HUES6 (cell line): Measurements from ENCODE around the gene SQSTM1.
"Not testable (repeated sequence)": the region's sequence is repeated elsewhere in the genome, so short reads cannot be mapped to it uniquely, and the experiment has no call there.

ENCODE experiments used
- H3K27ac ChIP-seq: 2 replicates; pipeline ENCODE4 v1.7.0; 2013; ENCODE audit warnings: low read depth, mild to moderate bottlenecking, low read length, inconsistent platforms
- H3K27me3 ChIP-seq: 2 replicates; pipeline ENCODE4 v1.6.1; 2013; ENCODE audit warnings: low read length; ENCODE audit not compliant: control insufficient read depth, insufficient read depth
- H3K36me3 ChIP-seq: 2 replicates; pipeline ENCODE4 v1.6.1; 2013; ENCODE audit warnings: low read length; ENCODE audit not compliant: control insufficient read depth, insufficient read depth
- H3K4me1 ChIP-seq: 2 replicates; pipeline ENCODE4 v1.6.1; 2013; ENCODE audit warnings: low read length; ENCODE audit not compliant: control insufficient read depth, insufficient read depth
- H3K4me3 ChIP-seq: 2 replicates; pipeline ENCODE4 v1.5.1; 2013; ENCODE audit warnings: low read depth, low read length
- H3K9ac ChIP-seq: one replicate; pipeline ENCODE4 v1.6.1; 2013; ENCODE audit warnings: mild to moderate bottlenecking, low read length
- H3K9me3 ChIP-seq: 2 replicates; pipeline ENCODE4 v1.6.1; 2013; ENCODE audit warnings: low read depth, low read length; ENCODE audit not compliant: control insufficient read depth, insufficient read depth

The SQSTM1 gene

DNA sequence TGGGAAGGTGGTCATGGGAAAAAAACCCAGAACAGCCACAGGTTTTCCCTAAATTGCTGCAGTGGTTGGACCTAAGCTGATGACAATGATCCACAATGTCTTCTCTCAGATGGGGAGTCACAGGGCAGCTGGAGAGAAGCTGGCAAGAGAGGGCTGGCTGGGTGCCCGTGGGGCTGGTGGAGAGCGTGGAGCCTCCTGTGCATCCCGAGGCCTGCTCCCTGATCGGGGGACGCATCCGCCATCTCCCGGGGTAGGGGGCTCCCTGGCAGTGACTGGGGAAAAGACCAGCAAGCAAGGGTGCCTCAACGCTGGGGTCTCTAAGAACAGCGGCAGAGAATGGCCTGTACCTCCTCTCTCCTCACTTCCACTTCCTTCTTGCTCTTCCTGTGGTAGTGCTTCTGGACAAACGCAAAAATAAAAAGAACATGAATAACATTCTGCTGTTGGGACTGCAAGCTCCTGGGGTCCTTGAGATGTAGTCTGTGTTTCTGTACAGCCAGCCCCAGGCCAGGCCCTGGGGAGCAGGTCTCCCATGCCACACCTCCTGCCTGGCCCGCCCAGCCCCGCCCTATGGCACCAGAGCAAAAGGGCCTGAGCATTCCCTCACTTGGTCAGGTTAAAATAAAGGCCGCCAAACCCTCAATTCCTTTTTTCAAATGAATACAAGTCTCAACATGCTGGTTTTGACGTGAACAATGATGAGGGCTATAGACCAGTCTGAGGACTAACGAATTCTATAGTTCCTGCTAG, 45.0 kb downstream of the SQSTM1 start:
- Histone ChIP-seq H3K9ac (no peak overlapping the region), H3K4me3 (no peak overlapping the region), H3K4me1 (no peaks in the 10 kb centered on the region), H3K27ac (no peak overlapping the region), H3K9me3 (no peaks in the 10 kb centered on the region; the same call in 1 of the 2 replicates), H3K36me3 (peaks cover 73% of the 10 kb centered on the region), H3K27me3 (no peaks in the 10 kb centered on the region)

DNA sequence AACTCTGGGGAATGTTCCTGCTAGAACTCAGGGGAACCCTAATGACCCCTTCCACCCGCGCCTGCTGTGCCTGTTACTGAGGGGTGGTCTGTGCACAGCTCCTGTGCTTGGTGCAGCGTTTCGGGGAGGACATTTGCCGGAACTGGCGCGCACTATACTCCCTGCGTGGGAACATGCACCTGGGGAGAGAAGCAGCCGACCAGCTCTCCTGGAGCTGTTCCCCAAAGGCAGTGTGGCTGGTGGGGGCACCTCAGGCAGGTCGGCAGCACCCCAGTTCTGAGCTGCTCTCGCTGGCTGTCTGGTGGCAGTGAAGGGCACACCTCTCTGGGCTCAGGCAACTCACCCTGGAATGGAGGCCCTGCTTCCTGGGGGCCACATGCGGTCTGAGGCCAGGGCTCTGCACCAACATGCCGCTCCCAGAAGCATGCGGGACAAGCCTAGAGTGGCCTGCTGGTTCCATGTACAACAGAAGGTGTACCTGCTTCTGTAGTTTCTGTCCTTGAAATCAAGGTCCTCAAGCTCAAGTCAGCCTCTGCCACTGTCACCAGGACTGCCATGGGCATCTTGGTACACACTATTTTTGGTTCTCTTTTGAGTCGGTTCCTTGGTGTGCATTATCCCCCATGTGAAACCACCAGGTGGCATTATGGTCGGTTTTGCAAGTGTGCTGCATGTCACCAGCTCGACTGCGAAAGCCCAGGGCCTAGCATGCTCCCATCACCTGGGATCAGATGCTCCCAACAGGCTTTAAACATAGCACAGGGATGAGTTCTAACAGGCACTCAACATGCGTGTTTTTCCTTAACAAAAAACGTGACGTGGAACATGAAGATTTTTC, 45.8 kb downstream of the SQSTM1 start:
- H3K9ac ChIP-seq, result no peak overlapping the region
- H3K9me3 ChIP-seq, result no peaks in the 10 kb centered on the region; the same call in 1 of the 2 replicates
- no peaks in the 10 kb centered on the region for H3K27me3 ChIP-seq
- H3K36me3 ChIP-seq, result peaks cover 81% of the 10 kb centered on the region
- H3K4me3 ChIP-seq, result no peak overlapping the region
- no peaks in the 10 kb centered on the region for H3K4me1 ChIP-seq
- H3K27ac ChIP-seq, result no peak overlapping the region

DNA sequence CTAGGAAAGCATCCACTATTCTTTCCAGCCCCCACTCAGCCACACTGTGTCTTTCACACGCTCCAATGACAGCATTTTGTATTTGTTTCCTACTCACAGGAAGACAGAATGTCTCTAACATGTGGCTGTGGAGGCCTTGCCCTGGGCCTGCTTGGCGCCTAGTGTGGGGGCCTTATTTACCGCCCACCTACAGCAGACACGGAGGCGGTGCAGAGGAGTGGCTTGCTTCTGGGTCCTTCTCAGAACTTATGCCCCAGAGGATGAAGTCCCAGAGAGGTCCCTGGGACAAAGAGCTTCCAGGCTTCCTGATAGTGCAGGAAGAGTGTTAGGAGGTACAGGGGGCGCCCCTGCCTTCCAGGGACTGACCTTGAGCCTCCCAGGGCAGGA, 46.4 kb downstream of the SQSTM1 start:
- Histone ChIP-seq H3K9ac (no peak overlapping the region), H3K27ac (no peak overlapping the region), H3K27me3 (no peaks in the 10 kb centered on the region), H3K36me3 (peaks cover 80% of the 10 kb centered on the region), H3K4me3 (no peak overlapping the region), H3K4me1 (no peaks in the 10 kb centered on the region), H3K9me3 (no peaks in the 10 kb centered on the region; the same call in 1 of the 2 replicates)

DNA sequence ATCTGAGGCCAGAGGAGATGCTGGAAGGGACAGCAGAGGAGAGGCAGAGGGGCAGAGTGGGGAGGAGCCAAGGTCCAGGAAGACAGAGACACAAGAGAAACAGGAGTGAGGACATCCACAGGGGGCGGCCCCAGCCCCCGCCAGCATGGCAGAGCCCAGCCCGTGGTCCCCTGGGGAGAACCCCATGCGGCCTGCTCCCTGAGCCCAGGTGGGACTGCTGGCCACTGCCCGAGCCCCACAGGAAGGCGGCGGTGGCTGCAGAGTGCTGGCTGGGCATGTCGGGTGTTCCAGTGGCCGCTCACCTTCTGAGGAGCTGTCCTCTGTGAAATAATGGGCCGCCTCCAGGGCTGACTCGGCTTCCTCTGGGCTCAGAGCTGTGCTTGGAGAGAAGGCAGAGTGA, 46.8 kb downstream of the SQSTM1 start:
- no peaks in the 10 kb centered on the region; the same call in 1 of the 2 replicates for H3K9me3 ChIP-seq
- H3K4me1 ChIP-seq, result no peaks in the 10 kb centered on the region
- no peak overlapping the region for H3K27ac ChIP-seq
- no peak overlapping the region for H3K4me3 ChIP-seq
- peaks cover 80% of the 10 kb centered on the region for H3K36me3 ChIP-seq
- H3K27me3 ChIP-seq, result no peaks in the 10 kb centered on the region
- H3K9ac ChIP-seq, result no peak overlapping the region

DNA sequence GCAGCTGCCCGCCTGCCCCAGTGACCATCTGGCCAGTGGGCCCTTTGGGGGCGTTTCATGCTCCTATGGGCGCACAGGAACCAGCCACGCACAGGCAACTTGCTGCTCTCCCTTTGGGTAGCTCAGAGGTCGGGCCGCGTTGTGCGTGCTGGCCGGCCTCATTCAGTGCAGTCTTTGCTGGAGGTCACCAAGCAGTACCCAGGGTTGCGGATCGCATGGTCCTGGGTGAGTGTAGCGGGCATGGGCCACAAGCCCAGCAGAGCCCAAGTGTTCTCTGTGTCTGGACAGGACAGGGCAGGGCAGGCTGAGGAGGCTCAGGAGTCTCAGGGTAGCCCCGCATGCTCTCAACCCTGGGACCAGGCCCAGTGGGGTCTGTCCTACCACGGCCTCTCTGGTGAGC, 47.8 kb downstream of the SQSTM1 start:
- Histone ChIP-seq H3K4me3 (no peak overlapping the region), H3K9ac (no peak overlapping the region), H3K9me3 (no peaks in the 10 kb centered on the region), H3K27ac (no peak overlapping the region), H3K36me3 (peaks cover 81% of the 10 kb centered on the region), H3K27me3 (no peaks in the 10 kb centered on the region), H3K4me1 (no peaks in the 10 kb centered on the region)

DNA sequence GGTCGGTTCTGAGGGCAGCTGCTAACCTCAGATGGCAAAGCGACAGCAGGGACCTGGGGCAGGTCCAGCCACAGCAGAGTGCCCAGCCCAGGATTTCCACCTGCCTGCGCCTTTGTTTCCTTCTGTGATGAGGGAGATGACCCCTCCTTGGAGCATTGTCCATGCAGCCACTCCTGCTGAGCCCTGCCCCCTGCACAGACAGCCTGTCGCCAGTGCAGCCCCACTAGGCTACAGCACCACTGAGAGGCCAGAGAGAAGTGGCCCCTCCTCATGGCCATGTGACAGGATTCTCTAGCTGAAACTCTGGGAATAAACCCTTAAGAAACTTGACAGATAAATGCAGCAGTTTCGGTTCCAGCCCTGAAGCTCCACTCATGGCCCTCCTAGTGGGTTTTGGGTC, 48.4 kb downstream of the SQSTM1 start:
- H3K27ac ChIP-seq, result no peak overlapping the region
- H3K4me1 ChIP-seq, result no peaks in the 10 kb centered on the region
- peaks cover 81% of the 10 kb centered on the region for H3K36me3 ChIP-seq
- H3K9me3 ChIP-seq, result no peaks in the 10 kb centered on the region
- no peaks in the 10 kb centered on the region for H3K27me3 ChIP-seq
- no peak overlapping the region for H3K4me3 ChIP-seq
- no peak overlapping the region for H3K9ac ChIP-seq

DNA sequence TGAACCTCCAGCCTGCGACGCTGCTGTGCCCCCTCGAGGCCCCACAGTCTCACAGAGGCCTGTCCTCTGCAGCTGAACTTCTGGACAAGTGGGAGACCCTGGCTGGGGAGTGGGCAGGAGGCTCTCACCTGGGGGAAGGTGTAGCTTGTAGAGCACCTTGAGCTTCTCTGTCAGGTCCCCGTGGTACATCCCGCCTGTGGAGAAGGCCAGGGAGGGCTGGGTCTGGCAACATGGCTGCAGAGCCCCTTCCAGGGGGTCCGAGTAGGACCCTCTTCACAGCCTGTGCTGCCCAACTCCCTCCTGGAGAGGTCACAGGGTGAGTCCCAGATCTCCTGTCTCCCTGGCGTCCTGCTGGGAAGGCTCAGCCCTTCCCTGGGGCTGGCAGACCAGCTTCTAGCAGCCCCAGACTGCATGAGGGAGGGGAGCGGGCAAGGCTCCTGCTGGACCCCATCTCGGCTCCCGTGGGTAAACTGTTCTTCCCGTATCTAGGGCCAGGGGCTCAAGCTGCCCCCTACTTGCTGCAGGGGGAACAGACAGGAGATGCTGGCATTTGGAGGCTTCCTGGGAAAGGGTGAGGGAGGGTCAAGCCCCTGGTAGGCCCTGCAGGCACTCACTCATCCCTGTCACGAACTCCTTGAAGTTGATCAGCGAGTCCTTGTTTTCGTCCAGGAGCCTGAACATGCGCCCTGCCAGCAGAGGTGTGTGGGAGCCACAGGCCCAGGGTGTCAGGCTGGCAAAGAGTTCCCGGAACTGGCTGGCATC, 49.1 kb downstream of the SQSTM1 start:
- Histone ChIP-seq H3K4me1 (no peaks in the 10 kb centered on the region), H3K9me3 (no peaks in the 10 kb centered on the region), H3K36me3 (peaks cover 82% of the 10 kb centered on the region), H3K27me3 (no peaks in the 10 kb centered on the region), H3K9ac (no peak overlapping the region), H3K27ac (no peak overlapping the region), H3K4me3 (no peak overlapping the region)

DNA sequence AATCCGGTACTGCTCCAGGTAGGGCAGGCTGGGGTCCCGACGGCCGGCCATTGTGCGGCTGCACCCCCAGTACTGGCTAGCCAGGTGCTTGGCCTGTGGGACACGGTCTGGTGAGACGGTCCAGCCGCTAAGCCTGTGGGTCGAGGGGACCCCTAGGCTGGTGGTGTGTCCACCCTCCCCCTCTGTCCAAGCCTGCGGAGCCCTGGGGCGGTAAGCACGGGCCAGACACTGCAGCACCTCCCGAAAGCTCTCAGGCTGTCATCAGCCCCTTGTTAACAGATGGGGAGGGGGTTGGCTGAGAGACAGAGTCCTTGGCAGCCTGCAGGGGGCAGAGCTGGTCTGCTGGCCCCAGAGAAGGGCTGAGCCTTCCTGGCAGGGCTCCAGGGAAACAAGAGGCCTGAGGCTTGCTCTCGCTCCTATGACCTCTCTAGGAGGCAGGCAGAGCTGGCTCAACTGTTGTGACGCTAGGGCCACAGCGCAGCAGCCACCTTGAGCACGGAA, 49.7 kb downstream of the SQSTM1 start:
- Histone ChIP-seq H3K4me3 (no peak overlapping the region), H3K27me3 (no peaks in the 10 kb centered on the region), H3K9ac (no peak overlapping the region), H3K36me3 (peaks cover 82% of the 10 kb centered on the region), H3K9me3 (no peaks in the 10 kb centered on the region), H3K4me1 (no peaks in the 10 kb centered on the region), H3K27ac (no peak overlapping the region)

DNA sequence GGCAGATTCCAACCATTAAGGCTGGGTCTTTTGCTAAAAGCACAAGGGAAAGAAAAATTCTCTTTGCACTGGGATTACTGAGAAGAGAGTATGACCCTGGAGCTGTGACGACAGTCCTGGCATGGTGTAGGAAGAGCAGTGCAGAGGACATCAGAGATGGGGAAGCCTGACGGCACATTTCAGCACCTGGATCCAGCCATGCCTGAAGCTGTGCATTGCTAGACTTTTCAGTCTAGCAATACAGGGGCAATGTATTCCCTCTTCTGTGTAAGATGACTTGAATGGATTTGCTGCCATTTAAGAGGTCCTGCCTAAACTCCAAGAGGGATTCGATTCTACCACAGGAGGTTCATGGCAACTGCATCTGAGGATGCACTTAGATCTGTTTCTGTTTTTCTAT, 50.2 kb downstream of the SQSTM1 start:
- no peak overlapping the region for H3K9ac ChIP-seq
- H3K9me3 ChIP-seq, result no peaks in the 10 kb centered on the region
- peaks cover 84% of the 10 kb centered on the region for H3K36me3 ChIP-seq
- no peaks in the 10 kb centered on the region for H3K27me3 ChIP-seq
- no peaks in the 10 kb centered on the region for H3K4me1 ChIP-seq
- no peak overlapping the region for H3K27ac ChIP-seq
- H3K4me3 ChIP-seq, result no peak overlapping the region

DNA sequence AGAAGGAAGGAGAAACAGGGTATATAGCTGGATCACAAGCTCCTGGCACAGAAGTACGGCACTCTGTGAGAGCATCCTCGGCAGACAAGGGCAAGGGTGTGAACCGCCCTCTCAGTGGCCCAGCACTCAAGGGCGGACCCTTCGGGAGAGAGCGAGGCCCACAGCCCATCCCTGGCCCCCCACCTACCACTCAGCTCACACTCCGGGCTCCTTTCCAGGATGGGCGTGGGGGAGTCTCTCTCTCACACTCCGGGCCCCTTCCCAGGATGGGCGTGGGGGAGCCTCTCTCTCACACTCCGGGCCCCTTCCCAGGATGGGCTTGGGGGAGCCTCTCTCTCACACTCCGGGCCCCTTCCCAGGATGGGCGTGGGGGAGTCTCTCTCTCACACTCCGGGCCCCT, 50.8 kb downstream of the SQSTM1 start:
- H3K27ac ChIP-seq, H3K27me3 ChIP-seq, H3K4me3 ChIP-seq, H3K9me3 ChIP-seq, H3K4me1 ChIP-seq, H3K9ac ChIP-seq: not testable (repeated sequence)
- H3K36me3 ChIP-seq, result peaks cover 84% of the 10 kb centered on the region
